ENCODE data around the gene CARHSP1.
A peak's percentile ranks its signal among the peaks of the same experiment; 100 is the strongest.
"Not testable (repeated sequence)": the region's sequence is repeated elsewhere in the genome, so short reads cannot be mapped to it uniquely, and the experiment has no call there.

The CARHSP1 gene

DNA sequence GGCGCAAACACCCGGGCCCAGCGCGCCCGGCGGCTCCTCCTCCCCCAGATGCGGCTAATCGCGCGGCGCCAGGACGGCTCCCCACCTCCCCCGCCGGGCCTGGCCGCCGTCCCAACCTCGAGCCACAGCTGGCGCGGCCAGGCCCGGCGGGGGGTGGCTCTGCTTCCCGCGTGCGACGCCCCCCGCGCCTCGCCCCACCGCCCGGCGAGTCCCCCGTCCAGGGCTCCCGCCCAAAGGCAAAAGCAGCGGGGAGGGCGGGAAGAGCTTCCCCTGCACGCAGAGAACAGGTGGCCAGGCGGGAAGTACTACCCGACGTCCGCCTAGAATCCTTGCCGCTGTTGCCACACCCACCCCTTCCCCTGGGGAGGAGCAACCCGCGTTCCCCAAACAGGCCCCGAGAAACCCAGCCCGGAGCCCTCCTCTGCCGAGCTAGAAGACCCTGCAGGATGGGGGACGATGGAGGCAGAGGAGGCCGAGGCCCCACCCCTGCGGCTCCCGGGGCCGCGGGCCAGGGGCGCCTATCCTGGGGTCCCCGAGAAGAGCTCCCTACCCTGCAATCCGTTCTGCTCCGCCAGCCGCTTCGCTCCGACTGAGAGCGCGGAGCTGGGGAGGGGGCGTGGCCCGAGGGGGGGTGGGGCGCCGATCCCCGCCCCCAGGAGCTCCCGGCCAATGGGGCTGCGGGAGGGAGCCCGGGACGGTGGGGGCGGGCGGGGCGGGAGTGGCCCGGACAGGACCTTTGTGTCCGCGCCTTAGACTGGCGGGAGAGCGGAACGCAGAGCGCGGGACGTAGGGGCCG lies at the start of gene CARHSP1:
Gene CARHSP1, minus strand, starts transcription at position 591 of the 796 bp plus-strand sequence. CDS start 9,678 bp downstream, outside the sequence.
- DNase-seq: peak; percentile 86 to 89

DNA sequence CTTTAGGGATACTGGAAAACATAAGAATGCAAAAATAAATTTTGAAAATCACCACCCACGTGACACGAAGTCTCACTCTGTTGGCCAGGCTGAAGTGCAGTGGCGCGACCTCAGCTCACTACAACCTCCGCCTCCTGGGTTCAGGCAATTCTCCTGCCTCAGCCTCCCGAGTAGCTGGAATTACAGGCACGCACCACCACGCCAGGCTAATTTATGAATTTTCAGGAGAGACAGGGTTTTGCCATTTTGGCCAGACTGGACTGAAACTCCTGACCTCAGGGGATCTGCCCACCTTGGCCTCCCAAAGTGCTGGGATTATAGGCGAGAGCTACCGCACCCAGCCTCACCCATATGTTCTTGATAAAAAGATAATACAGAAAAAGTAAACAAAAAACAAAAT lies 48.5 kb upstream of the CARHSP1 start:
- DNase-seq: not testable (repeated sequence)

DNA sequence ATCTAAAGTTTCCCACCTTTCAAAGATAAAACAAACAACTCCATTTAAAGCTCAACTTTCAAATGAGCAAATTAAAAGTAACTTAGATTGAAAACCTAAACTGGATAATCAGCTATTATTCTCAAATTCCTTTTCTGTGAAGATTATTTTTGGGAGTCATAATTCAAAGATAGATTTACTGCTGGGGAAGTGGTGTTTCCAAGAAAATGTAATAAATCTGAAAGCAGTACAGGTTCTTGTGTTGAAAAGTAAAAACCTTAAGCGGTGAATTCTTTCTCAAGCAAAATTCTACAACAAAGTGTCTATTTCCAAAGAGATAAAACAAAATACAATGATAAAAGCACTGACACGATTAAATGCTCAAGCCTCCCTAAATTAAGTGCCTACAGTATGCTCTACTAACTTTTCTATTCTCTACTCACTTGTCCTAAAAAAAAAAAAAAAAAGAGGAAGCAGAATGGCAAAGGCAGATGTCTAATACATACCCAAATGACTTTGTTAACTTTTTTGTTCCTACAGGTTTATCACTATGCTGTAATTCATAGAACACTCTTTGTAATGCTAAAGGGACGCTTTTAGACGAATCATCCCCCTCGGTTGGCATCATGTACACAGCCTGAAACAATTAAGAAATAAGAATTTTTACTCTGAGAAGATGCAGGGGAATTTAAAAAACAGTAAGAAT lies 47.9 kb upstream of the CARHSP1 start:
- DNase-seq: no peak

DNA sequence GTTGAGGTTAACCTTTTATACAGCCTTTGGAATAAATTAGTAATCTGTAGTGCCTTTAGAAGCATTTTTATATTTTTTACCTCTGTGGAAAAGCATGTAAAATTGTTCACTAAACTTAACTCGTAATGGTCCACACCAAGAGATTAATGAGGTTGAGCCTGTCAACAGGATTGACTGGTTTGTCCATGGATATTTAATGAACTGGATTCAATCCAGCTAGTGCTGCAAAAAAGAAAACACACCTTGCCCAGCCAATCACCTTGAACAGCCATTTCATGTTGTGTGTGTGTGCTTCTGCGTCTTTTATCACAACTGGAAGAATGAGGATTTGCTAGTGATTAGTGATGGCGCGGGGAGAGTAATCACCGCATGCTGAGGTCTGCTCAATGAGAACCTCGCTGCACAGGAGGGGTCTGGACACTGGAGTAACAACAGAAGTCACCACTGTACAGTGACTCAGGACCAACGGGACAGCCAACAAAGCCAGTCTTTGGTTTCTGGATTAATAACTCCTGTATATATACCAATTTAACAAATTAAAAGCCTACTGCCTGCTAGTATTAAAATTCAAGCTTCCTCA lies 47.0 kb upstream of the CARHSP1 start:
- DNase-seq: no peak

DNA sequence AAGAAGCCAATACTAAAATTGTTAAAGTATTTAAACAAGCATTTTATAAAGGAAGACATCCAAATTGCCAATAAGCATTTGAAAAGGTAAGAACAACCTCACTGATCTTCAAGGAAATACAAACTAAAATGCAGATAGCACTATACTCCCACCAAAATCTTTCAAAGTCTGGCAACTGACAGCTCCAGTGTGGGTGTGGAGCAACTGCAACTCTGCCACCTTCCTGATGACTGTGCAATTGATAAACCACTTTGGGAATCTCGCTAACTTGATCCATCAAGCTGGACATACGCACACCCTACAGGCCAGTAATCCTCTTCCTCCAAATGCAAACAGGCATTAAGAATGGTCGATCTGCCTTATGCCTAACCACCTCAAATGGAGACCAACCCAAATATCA lies 45.3 kb upstream of the CARHSP1 start:
- DNase-seq: no peak

DNA sequence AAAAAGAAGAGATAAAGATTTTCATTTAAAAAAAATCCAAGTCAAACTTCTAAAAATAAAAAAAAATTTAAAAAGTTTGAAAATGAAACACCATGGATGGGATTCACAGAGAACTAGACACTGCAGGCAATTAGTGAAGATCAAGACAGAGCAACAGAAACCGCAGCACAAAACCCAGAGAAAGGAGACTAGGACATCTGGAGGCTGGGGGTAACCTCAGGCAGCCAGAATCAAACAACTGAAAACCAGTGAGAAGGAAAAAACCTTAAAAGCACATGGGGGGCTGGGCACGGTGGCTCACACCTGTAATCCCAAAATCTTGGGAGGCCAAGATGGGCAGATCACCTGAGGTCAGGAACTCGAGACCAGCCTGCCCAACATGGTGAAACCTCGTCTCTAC lies 44.0 kb upstream of the CARHSP1 start:
- no peak for DNase-seq

DNA sequence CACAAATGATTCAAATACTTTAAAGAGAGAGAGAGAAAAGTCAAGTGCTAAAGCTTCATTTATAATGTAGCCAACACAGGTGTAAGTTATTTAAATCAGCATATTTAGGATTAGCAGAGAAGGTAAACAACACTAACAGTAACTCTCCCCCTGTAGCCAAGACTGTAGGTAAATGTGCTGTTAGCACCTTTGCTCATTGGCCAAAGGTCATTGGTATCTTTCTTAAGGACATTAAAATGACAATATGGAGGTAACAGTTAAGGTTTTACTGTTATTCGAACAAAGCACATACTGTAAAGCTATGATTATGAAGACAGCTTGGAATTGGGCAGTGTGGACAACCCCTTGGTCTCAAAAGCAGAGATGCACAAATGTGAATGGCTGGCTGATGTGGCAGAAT lies 42.0 kb upstream of the CARHSP1 start:
- DNase-seq: no peak

DNA sequence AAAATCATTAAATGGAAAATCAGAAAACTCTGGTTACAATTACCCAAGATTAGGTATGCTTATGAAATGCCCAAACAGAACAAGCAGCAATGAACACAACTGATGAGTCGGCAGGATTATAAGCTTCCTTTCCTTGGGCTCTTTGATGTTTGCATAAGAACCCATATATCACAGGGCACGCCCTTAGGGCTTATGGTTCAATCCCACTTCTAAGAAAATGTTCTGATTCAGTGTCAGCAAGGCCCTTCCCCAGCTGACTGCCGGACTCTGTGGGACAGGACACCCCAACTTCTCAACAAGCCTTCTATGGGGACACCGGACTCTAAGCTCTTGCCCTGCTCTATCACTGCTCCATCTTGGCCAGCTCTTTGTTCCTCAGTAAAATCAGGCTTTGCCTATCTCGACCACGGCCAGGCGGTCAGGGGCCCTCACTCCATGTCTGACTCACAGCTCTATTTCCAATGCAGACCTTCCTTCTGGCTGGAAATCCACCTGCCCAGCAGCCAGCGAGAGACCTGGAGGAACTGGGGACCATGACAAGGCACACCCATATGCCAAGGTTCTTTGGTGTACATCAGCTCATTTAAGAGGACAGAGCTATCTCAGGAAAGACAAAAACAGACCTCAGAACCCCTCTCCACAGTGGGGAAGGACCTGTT lies 40.1 kb upstream of the CARHSP1 start:
- peak; percentile 16 to 31 for DNase-seq

DNA sequence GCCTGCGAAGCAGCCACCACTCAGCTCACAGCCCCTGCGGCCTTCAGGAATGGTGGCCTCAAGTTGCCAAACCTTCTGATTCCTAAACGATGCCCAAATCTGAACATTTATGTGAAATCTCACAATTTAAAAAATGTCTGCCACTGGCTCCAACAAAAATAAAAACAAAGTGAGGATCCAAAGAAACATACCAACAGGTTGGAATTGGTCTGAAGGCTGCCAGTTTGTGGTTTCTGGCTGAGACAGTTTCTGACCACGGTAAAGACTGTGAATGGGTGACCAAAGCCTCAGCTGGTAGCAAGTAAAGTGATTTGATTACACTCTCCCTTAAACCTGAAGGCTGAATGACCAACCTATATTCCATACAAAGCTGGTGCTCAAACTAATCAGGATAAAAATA lies 38.3 kb upstream of the CARHSP1 start:
- DNase-seq: no peak

DNA sequence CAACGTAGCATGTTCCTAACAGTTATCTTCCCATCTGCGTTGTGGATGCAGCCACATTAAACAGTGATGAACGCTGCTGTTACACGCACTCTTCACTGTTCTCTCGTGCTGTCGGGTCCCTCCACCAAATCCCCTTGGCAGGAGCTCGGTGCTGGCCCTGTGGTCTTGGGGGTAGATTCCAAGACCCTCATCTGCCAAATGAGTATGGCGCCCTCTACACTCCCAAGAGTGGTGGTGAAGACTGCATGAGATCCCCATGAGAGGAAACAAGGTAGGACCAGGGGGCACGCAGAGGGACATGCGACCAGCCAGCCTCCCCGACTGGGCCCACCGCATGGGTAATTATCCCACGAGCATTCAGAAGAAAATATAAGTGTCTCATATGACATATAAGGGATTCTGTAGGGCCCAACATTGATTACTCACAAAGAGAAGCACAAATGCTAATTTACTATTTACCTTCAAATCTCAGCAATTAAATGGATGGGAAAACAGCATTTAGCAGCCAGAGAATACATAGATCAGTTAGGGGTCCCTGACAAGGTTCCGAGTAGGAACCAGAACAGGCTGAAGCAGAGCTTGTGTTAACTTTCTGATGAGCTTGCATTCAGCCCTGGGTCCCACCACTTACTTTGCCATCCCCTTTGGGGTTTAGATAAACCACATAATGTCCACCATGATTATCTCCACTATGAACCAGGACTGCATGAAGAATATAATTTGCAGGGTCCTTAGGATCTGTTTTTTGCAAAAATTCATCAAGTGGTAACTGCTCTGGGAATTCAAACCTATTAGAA lies 37.2 kb upstream of the CARHSP1 start:
- DNase-seq: no peak

DNA sequence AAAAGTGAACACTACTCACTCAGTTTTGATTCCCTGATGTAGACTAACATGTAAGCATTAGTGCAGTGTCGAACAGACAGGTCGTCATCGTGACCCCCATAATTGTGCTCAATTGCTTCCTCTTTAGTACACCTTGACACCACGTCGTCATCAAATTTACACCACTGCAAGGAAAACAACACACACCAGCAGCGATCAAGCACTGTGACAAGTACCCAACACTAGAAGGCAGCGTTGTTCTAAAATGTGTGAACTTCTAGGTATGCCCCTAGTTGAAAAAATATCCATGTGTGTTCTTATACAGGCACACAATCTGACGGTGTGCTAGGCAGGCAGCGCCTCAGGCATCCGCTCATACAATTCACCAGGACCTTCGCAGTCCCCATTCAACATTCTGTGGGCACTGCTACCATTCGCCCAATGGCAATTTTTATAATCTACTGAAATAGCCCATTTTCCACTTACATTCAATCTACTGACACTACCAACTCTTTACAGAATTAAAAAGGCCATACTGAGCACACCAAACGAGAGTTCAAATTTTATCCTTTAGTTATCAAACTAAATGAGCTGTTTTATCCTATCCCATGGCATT lies 36.5 kb upstream of the CARHSP1 start:
- DNase-seq: peak in 1 of 2 donors; percentile 19

DNA sequence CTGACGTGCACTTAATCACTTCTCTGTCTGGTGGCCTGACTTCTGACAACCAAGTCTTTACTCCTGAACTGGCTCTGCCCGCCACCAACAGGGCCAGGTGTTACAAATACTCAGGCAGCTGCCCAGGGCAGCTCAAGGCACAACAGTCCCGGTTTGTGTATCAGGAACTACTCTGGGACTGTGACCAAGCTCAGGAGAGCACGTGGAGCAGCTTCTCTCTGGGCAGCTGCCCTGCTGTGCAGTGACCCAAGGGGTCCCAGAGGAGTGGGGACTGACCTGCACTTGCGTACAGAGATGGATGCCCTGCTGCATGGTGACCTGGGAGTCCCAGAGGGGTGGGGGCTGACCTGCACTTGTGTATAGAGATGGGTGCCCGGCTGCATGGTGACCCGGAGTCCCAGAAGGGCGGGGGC lies 35.2 kb upstream of the CARHSP1 start:
- no peak for DNase-seq

DNA sequence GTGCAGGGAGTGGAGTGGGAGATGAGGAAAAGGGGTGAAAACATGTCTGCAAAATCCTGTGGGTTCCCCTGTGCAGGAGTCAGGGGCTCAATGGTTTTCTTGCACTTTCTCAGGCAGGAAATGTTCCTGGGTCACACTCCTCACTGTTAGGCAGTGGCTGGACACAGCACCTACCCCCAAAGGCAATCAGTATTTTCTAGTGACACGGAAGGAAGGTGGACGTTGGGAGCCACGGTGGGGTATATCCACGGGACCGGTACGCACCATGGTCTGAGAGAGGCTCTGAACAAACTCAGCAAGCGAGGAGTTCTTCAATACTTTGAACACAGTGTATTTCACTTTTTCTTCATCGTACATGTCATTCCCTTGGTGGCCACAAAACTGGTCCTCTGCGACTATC lies 34.2 kb upstream of the CARHSP1 start:
- no peak for DNase-seq

DNA sequence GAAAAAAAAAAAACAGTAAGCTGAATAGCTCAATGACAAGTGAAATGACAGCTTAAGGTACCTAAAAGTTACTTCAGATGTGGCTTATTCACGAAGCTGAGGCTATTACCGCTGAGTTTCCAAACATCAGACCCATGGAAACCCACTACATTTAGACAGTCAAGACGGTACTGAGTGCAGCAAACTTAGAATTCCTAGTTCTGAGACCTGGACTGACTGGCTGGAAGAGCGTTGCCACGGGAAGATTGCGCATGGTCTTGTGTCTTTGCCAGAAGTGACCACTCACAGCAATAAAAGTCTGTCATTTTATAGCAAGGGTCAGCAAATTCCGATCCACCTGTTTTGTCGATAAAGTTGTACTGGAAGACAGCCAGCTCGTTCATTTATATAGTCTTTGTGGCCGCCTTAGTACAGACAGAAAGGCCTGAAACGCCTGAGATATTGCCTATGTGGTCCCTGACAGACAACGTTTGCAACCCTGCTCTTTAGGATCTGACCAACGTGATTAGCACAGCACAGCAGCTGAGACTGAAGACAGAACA lies 32.6 kb upstream of the CARHSP1 start:
- DNase-seq: no peak

DNA sequence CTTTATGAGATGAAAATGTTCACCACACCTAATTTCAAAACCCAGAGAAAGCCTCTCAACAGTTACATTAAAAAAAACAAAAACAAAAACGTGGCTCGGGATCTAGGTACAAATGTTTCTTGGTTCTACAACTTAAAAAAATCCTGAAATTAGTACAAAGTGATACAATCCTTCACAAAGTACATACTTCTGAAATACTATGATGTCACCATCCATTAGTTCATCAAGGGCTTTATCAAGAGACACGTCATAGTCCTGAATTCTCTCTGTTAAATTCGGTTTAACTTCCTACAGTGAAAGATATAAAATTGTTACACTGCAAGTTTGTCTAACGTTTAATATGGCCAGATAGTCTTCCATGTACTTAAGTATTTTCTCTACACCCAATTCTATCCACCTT lies 31.5 kb upstream of the CARHSP1 start:
- peak in 1 of 2 donors; percentile 22 for DNase-seq

DNA sequence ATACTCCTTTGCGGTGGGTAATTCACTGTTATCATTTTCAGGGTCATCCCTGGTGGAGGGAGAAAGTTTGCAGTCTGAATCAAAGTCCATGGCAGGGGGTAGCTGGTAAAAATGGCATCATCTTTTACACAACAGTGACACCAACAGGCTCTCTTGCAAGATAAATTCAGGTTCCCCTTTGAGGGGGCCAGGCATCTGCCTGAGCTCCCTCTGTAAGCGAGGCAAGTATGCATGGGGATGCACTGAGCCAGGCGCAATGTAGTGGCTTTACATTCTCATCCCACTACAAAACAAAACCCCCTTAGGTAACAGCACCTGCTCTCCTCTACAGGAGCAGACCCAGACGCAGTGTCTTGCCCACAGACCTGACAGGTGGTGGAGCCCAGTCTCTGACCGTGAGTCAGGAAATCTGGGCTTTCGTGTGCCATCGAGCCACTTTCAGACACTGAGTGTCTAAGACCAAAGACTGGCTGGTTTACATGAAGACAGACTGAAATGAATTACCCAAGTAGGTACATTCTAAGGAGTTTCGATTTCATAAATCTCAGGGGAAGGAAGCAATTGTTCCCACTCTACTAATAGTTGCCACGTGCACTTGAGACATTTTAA lies 31.0 kb upstream of the CARHSP1 start:
- peak in 1 of 2 donors; percentile 25 for DNase-seq

DNA sequence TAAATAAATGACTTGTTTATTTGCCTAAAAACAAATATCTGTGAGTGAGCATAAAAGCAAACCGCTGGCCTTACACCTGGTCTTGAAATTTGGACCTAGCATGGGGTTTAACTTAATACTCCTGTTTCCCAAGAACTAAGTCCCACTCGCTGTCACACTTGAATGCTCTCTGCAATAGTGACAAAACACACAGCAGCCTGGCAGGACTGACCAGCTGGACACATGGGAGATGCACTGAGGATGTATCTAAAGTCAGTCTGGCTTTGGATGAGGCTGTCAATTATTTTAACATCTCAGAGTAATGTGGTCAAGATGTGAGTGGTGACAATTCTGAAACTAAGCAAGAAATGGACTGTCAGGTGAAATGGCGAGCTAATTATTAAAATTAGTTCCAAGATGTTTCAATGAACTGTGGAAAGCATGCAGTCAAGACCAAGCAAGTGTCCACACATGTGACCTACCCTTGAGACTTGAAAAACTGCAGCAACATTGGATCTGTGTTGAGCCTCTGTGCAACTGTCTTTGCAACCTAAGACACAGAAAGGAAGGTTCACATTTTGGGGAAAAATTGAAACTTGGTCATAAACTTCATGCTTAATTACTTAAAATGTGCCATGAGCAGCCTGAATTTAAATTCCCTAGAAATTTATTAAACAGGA lies 30.0 kb upstream of the CARHSP1 start:
- no peak for DNase-seq

DNA sequence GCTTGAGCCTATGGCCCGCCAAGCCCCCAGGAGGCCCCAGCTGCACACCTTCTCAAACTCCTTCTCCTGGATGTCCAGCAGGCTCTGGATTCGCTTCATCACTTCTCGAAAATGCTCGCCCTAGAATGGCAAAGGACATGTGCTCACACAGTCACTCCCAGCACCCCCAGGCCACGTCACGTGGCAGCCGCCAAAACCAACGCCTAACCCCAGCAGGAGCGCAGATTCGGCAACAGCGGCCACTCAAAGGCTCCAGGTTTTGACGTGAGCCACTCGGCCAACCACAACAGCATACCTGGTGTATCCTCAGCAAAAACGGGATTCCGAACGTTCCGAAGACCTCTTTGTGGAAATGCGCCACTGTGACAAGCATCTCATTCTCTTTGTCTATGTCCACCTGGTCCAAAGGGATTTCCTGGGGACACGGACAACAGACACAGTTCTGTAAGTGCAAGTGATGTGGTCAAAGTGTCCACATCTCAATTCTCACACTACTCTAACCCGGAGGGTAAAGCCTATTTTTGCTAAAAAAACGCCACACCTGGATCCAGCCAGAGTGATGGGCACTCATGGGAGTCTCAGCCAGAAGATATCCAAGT lies 26.0 kb upstream of the CARHSP1 start:
- DNase-seq: no peak

DNA sequence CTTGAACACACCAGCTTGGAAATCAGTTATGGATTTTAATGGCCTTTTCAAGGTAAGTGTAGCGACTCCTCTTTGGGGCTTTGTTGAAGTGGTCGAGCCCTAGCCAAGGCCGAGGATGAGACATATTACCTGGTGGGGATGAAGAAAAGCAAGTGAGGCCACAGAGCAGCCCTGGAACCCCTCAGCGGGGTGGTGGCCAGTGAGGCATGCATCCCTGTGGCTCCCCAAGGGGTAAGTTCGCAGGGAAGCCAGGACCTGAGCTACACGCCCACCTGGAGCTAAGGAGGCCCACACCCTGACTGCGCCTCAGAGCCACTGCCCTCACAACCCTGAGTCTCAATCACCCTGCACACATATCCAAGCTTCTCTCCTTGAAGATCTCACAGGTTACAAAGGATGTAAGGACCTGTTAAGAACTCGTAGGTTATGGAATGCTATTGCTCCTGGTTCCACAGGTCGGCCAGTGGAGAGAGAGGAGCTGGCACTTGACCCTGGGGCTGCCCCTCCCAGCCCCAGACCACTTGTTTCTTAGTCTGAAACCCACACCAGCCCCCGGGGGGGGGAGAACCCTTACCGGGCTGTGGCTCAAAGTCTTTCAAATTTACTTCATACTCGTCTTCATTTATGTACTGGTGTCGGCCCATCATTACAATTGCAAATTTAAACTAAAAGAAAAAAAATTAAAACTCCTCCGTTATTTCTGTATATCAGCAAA lies 25.3 kb upstream of the CARHSP1 start:
- no peak for DNase-seq

DNA sequence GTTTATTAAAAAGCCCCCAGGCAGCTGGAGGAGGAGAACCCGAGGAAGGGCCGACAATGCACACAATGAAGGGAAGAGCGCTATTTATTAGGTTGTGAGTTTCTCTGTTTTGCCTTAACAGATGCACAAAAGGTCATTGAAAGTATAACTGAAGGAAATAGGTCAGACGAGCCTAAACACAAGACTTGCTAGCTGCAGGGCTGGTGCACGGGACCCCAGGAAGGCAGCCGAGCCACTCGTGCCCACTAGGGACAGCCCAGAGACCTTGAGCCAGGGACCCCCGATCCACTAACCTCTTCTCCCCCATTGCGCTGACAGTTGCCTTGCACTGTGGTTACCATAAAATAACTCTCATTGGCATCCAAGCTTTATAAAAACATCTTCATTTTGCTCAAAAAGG lies 24.6 kb upstream of the CARHSP1 start:
- DNase-seq: no peak

All from inflammatory macrophage treated with lipopolysaccharide for 1 hour (primary cell).